GM18907 (cell line): ENCODE measurements around the gene CYB561.

Experiments
- ATAC-seq: cut with Tn5 transposase; IDR thresholded peaks from one replicate; pipeline ENCODE4 v1.9.1; 2021; ENCODE audit warnings: mild to moderate bottlenecking, moderate library complexity; ENCODE audit not compliant: unreplicated experiment

Gene CYB561

GRCh38 chr17:63419398-63419797 is 26.7 kb downstream of the CYB561 start:
- no peak for ATAC-seq

- no peak for ATAC-seq
Measured at GRCh38 chr17:63418540-63418939, 27.6 kb downstream of the CYB561 start.

GRCh38 chr17:63414222-63414621 is 31.9 kb downstream of the CYB561 start:
- ATAC-seq: no peak

- ATAC-seq: no peak
Measured at GRCh38 chr17:63413128-63413527, 33.0 kb downstream of the CYB561 start.

GRCh38 chr17:63412234-63412633 is 33.9 kb downstream of the CYB561 start:
- no peak for ATAC-seq

GRCh38 chr17:63407741-63408330 is 38.3 kb downstream of the CYB561 start:
- no peak for ATAC-seq

- peak; percentile 75 for ATAC-seq
Measured at GRCh38 chr17:63406689-63407330, 39.3 kb downstream of the CYB561 start.

- ATAC-seq: no peak
Measured at GRCh38 chr17:63405741-63406261, 40.3 kb downstream of the CYB561 start.

- no peak for ATAC-seq
Measured at GRCh38 chr17:63405020-63405419, 41.1 kb downstream of the CYB561 start.

- no peak for ATAC-seq
Measured at GRCh38 chr17:63402431-63403212, 43.5 kb downstream of the CYB561 start.

- ATAC-seq: no peak
Measured at GRCh38 chr17:63399856-63400255, 46.2 kb downstream of the CYB561 start.

GRCh38 chr17:63399316-63399715 is 46.8 kb downstream of the CYB561 start:
- ATAC-seq: no peak

- ATAC-seq: no peak
Measured at GRCh38 chr17:63398680-63399079, 47.4 kb downstream of the CYB561 start.

GRCh38 chr17:63395075-63395805 is 50.9 kb downstream of the CYB561 start:
- ATAC-seq: no peak

GRCh38 chr17:63390090-63390489 is 56.0 kb downstream of the CYB561 start:
- no peak for ATAC-seq

GRCh38 chr17:63387656-63388340 is 58.3 kb downstream of the CYB561 start:
- ATAC-seq: no peak

GRCh38 chr17:63382826-63383225 is 63.3 kb downstream of the CYB561 start:
- no peak for ATAC-seq
